Endothelial cell of umbilical vein (primary cell): ENCODE measurements around the gene COL15A1. TPM values are rescaled to one million over a fixed set of nuclear protein-coding genes. Genes with fewer than 3 reads are reported as not detected.
A peak's percentile ranks its signal among the peaks of the same experiment; 100 is the strongest.

Experiments
- BruUV-seq: library from RNA; stranded (reverse); fragments of 400-500 nt; replicated peaks from 2 replicates; lab custom pipeline; 2021; lab: Mats Ljungman, UMichigan
- CTCF ChIA-PET: fragments of 300-600, 350-600 bp; sonication (Branson Sonifier 250); formaldehyde crosslinking; loops from one replicate; lab custom pipeline; 2021; ENCODE audit warnings: antibody characterized with exemption, inconsistent platforms; lab: Charles Lee
- POLR2A ChIA-PET: fragments of 300-600, 350-600 bp; sonication (Branson Sonifier 250); formaldehyde crosslinking; loops from one replicate; lab custom pipeline; 2021; ENCODE audit warnings: antibody characterized with exemption, inconsistent platforms; lab: Charles Lee
- DNase-seq: peaks from one replicate; pipeline ENCODE4 v3.0.0-alpha.2; 2011; ENCODE audit warnings: low read depth, low spot score
- FAIRE-seq: peaks from 2 replicates; lab custom pipeline; 2011; peaks lifted over from hg19 to GRCh38; lab: Jason Lieb, UNC
- H2AFZ ChIP-seq: 2 replicates; pipeline ENCODE4 v1.6.0; 2012; ENCODE audit warnings: low read depth, low read length, control low read depth, inconsistent platforms
- H3K27ac ChIP-seq: 2 replicates; pipeline ENCODE4 v1.5.1; 2011; ENCODE audit warnings: low read depth, mild to moderate bottlenecking, control low read depth, low read length, moderate library complexity; ENCODE audit not compliant: insufficient read depth
- H3K27me3 ChIP-seq, 2 experiments: 2 replicates each; pipeline versions ENCODE4 v1.6.0 to v1.6.1; 2011; ENCODE audit warnings: low read length in 2 of 2, mixed read lengths in 1 of 2; ENCODE audit not compliant: control insufficient read depth in 2 of 2, insufficient read depth in 2 of 2
- H3K36me3 ChIP-seq, 2 experiments: 2 replicates in 1 of 2; 3 replicates in 1 of 2; pipeline ENCODE4 v1.5.1; 2011; ENCODE audit warnings: low read length in 2 of 2, mild to moderate bottlenecking in 1 of 2, moderate library complexity in 1 of 2; ENCODE audit not compliant: control insufficient read depth in 2 of 2, insufficient read depth in 2 of 2; ENCODE audit errors: extremely low read depth in 1 of 2
- H3K4me1 ChIP-seq: 3 replicates; pipeline ENCODE4 v1.5.1; 2011; ENCODE audit warnings: mild to moderate bottlenecking, low read length; ENCODE audit not compliant: control insufficient read depth, insufficient read depth; ENCODE audit errors: extremely low read depth
- H3K4me2 ChIP-seq: 2 replicates; pipeline ENCODE4 v1.6.1; 2011; ENCODE audit warnings: low read length, control low read depth, mixed read lengths; ENCODE audit not compliant: insufficient read depth
- H3K4me3 ChIP-seq, 3 experiments: fragments of 200-600 bp in 1 of 3; sonication (generic), shearing (Covaris generic) in 1 of 3; replicated peaks in 1 of 3; 2 replicates each; pipeline ENCODE4 v1.5.1; 2011 to 2016; ENCODE audit warnings: control low read depth in 3 of 3, low read length in 3 of 3, mild to moderate bottlenecking in 2 of 3, inconsistent platforms in 1 of 3, low read depth in 1 of 3, moderate library complexity in 1 of 3; ENCODE audit not compliant: insufficient read depth in 1 of 3
- H3K79me2 ChIP-seq: 2 replicates; pipeline ENCODE4 v1.6.0; 2012; ENCODE audit warnings: low read length, inconsistent platforms; ENCODE audit not compliant: control insufficient read depth, insufficient read depth
- H3K9ac ChIP-seq: replicated peaks from 2 replicates; pipeline ENCODE3; 2011; ENCODE audit warnings: low read length, control low read depth; ENCODE audit not compliant: insufficient read depth; ENCODE audit errors: extremely low read depth
- H3K9me1 ChIP-seq: replicated peaks from 3 replicates; pipeline ENCODE4 v1.6.0; 2011; ENCODE audit warnings: mild to moderate bottlenecking, low read length; ENCODE audit not compliant: control insufficient read depth, insufficient read depth; ENCODE audit errors: extremely low read depth
- H3K9me3 ChIP-seq: replicated peaks from 2 replicates; pipeline ENCODE4 v1.5.1; 2012; ENCODE audit warnings: low read length, inconsistent platforms; ENCODE audit not compliant: control insufficient read depth, insufficient read depth
- H4K20me1 ChIP-seq: replicated peaks from 2 replicates; pipeline ENCODE3; 2011; ENCODE audit warnings: mild to moderate bottlenecking, low read length; ENCODE audit not compliant: control insufficient read depth, insufficient read depth; ENCODE audit errors: extremely low read depth
- EZH2 ChIP-seq: IDR thresholded peaks from 2 replicates; pipeline ENCODE4 v1.6.1; 2012; ENCODE audit warnings: borderline replicate concordance, low read depth, mild to moderate bottlenecking, moderate library complexity, low read length, inconsistent platforms; ENCODE audit not compliant: severe bottlenecking
- FOS ChIP-seq: IDR thresholded peaks from 2 replicates; pipeline ENCODE4 v1.6.1; 2011; ENCODE audit warnings: mild to moderate bottlenecking, low read length, moderate library complexity, borderline replicate concordance; ENCODE audit not compliant: insufficient read depth
- GATA2 ChIP-seq: IDR thresholded peaks from 2 replicates; pipeline ENCODE4 v1.7.0; 2011; ENCODE audit warnings: low read depth, mild to moderate bottlenecking, moderate library complexity, mixed read lengths, low read length; ENCODE audit not compliant: insufficient read length, insufficient read depth
- JUN ChIP-seq: IDR thresholded peaks from 2 replicates; pipeline ENCODE4 v1.6.1; 2011; ENCODE audit warnings: borderline replicate concordance, low read depth; ENCODE audit not compliant: insufficient read length, insufficient read depth
- MYC ChIP-seq: IDR thresholded peaks from one replicate; pipeline ENCODE4 v1.6.1; 2011; ENCODE audit warnings: mild to moderate bottlenecking, low read depth, low read length
- POLR2A ChIP-seq: IDR thresholded peaks from 2 replicates; pipeline ENCODE4 v1.6.1; 2012; ENCODE audit warnings: low read depth, mild to moderate bottlenecking, control low read depth, low read length
- POLR2AphosphoS5 ChIP-seq: IDR thresholded peaks from 2 replicates; pipeline ENCODE4 v1.6.1; 2012; ENCODE audit warnings: low read depth, mild to moderate bottlenecking, control low read depth, low read length, moderate library complexity; ENCODE audit not compliant: insufficient read depth
- dilution Hi-C: fragments of 300-500 bp; cut with MboI; formaldehyde crosslinking; loops from one replicate; pipeline ENCODE4 v1.15.0; 2019; ENCODE audit warnings: low sequenced_read_pairs; ENCODE audit not compliant: extremely low pct_ligation_motif_present
- intact Hi-C: fragments of 100-400 bp; cut with micrococcal nuclease; formaldehyde crosslinking; loops from one replicate; pipeline ENCODE4 v1.10.0; 2022
- polyA plus RNA-seq, 4 experiments: library from polyadenylated mRNA; depleted of rRNA in 3 of 4; stranded (reverse) in 3 of 4; unstranded in 1 of 4; fragments of >200 nt; gene quantifications; 2 replicates each; pipeline versions ENCODE4 v1.2.1 to v1.2.3, GENCODE V29; 2011 to 2012; ENCODE audit warnings: missing spikeins in 1 of 4
- total RNA-seq: library from RNA; stranded (reverse); gene quantifications from 2 replicates; pipeline ENCODE4 v1.2.3, GENCODE V29; 2021
- TF ChIP-seq, protein P1 (sequence below), 2 donors: IDR thresholded peaks; 1 replicate in 1 of 2; 2 replicates in 1 of 2; pipeline ENCODE4 v1.5.1; 2011; ENCODE audit warnings: low read length in 2 of 2, mild to moderate bottlenecking in 2 of 2, moderate library complexity in 2 of 2, control low read depth in 1 of 2, inconsistent platforms in 1 of 2, low read depth in 1 of 2; ENCODE audit not compliant: insufficient read depth in 1 of 2; ENCODE audit errors: extremely low read depth in 1 of 2
- TF ChIP-seq, protein P2 (sequence below): IDR thresholded peaks from 2 replicates; pipeline ENCODE4 v1.6.1; 2011; ENCODE audit not compliant: insufficient read depth, insufficient read length

Gene COL15A1
- total and polyA plus RNA-seq, 2 donors (not counting 3 experiments of a cell fraction or from before 2014, with no cell fraction given) = not detected

DNA sequence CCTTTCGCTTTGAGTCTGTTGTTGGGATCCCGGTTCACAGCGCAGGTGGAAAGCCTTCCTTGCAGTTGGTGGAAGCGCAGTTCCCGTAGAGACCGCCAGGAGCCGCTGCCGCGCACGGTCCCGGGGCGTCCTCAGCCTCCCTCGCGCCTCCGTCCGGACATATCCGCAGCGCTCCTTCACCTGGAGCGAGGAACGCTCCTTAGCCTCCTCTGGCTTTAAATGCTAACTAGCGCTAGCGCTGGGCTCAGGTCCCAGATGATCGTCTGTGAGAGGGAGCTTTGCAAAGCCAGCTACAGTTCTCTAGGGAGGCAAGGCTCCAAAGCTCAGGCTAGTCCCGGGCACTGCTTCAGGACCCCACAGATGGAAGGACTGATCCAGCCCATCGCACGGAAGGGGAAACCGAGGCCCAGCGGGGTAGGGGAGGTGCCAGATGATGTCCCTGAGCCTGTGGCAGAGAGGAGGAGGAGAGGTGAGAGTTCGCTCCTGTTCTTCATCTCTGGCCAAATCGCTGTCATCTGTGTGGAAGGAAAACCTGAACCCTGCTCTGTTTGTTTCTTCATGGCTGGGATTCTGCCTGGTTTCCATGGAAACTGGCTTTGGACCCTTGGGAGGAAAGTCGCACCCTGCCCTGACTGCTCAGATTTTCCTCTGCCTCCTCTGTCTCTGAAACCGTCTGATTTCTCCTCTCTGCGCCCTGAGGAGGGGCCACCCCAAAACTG is 31.4 kb downstream of the COL15A1 start:
- H3K27me3 ChIP-seq = peaks cover 0 to 3% of the 10 kb centered on the region in 2 experiments
- peak; percentile 58 for DNase-seq

More for the DNA sequence above, 31.4 kb downstream of the COL15A1 start:
- ChIA-PET POLR2A (no interaction called here), CTCF (interaction anchor here (1.0 to 1.9 kb wide), 9 partner anchors 10 to 167 kb away, joined by 3 to 11 read pairs (median 5); no protein-coding TSS in a partner anchor)
- Histone ChIP-seq H3K4me2 (no peak overlapping the region), H4K20me1 (no peaks in the 10 kb centered on the region), H3K4me3 (no peak overlapping the region), H3K27ac (no peak overlapping the region), H2AFZ (peak overlapping the region; percentile 56), H3K4me1 (no peaks in the 10 kb centered on the region), H3K9me1 (no peaks in the 10 kb centered on the region), H3K9ac (no peak overlapping the region), H3K36me3 (no peaks in the 10 kb centered on the region), H3K9me3 (no peaks in the 10 kb centered on the region), H3K79me2 (no peaks in the 10 kb centered on the region)
- TF ChIP-seq JUN = no peak
- TF ChIP-seq MYC = no peak
- no peak for TF ChIP-seq POLR2A
- no peak for TF ChIP-seq FOS
- no peak for TF ChIP-seq GATA2
- TF ChIP-seq, protein P1, sequence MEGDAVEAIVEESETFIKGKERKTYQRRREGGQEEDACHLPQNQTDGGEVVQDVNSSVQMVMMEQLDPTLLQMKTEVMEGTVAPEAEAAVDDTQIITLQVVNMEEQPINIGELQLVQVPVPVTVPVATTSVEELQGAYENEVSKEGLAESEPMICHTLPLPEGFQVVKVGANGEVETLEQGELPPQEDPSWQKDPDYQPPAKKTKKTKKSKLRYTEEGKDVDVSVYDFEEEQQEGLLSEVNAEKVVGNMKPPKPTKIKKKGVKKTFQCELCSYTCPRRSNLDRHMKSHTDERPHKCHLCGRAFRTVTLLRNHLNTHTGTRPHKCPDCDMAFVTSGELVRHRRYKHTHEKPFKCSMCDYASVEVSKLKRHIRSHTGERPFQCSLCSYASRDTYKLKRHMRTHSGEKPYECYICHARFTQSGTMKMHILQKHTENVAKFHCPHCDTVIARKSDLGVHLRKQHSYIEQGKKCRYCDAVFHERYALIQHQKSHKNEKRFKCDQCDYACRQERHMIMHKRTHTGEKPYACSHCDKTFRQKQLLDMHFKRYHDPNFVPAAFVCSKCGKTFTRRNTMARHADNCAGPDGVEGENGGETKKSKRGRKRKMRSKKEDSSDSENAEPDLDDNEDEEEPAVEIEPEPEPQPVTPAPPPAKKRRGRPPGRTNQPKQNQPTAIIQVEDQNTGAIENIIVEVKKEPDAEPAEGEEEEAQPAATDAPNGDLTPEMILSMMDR (IDR thresholded peaks at IDR 0.05; ENCODE audit: extremely low read depth in 1 of 2, insufficient read depth in 1 of 2, low read depth in 1 of 2, low read length in 2 of 2) = peak; percentile 95 to 100
- TF ChIP-seq, protein P2, sequence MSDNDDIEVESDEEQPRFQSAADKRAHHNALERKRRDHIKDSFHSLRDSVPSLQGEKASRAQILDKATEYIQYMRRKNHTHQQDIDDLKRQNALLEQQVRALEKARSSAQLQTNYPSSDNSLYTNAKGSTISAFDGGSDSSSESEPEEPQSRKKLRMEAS = no peak
- peak; percentile 40 for TF ChIP-seq EZH2
- TF ChIP-seq POLR2AphosphoS5 = no peak
- dilution Hi-C loops (no loop called here), intact Hi-C loops (loop anchor here (1.0 kb wide), 3 partner anchors 24 to 165 kb away; no protein-coding TSS in a partner anchor)
- BruUV-seq = no TSS peak
- peak; percentile 82 for FAIRE-seq
